Measurements from ENCODE around the gene VRK1.
A peak's percentile ranks its signal among the peaks of the same experiment; 100 is the strongest.

VRK1 gene

GRCh38 chr14:96888593-96888992 is 91.4 kb downstream of the VRK1 start:
- no peak for DNase-seq

- no peak for DNase-seq
These were observed 91.9 kb downstream of the VRK1 start for GRCh38 chr14:96889091-96889490.

DNA sequence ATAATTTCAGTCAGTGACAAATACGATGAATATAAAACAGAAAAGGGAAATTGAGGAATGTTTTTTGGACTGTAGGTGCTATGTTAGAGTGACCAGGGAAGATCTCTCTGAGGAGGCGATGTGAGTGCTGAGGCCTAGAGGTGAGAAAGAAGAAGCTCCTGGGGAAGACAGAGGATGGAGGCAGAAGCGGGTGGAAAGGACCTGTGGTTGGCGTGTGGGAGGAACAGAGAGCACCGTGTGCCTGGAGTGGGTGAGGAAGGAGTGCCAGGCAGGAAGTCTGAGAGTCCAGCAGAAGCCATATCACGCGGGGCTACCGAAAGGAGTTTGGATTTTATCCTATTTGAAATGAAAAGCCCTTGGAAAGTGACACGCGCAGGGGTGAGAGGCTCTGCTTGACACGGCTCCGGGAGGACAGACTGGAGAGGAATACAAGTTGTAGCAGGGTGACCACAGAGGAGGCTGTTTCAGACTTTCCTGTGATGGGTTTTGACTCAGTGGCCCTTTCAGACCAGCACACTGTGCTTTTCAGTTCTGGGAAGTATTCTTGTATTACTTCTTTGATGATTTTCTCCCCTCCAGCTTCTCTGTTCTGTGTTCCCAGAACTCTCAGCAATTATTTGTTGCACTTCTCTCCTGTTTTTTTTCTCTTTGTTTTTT is 96.9 kb downstream of the VRK1 start:
- no peak for DNase-seq

GRCh38 chr14:96894966-96895365 is 97.8 kb downstream of the VRK1 start:
- DNase-seq: no peak

- DNase-seq: no peak
These were observed 98.6 kb downstream of the VRK1 start for GRCh38 chr14:96895658-96896271.

DNA sequence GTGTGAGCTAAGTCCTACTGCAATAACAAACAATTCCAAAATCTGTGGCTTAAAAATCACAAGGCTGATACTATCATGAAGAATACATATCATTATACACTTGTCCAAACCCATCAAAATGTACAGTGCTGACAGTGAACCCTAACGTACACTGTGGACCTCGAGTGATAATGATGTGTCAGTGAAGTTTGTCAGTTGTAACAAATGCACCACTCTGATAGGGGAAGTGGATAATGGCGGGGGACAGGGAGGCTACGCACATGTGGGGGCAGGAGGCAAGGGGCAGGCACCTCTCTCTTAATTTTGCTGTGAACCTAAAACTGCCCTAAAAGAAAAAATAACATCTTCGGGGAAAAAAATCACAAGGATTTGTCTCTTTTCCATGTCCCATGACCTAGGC is 100.0 kb downstream of the VRK1 start:
- DNase-seq: no peak

- no peak for DNase-seq
These were observed 104.0 kb downstream of the VRK1 start for GRCh38 chr14:96901227-96901626.

- DNase-seq: no peak
These were observed 104.8 kb downstream of the VRK1 start for GRCh38 chr14:96902004-96902403.

DNA sequence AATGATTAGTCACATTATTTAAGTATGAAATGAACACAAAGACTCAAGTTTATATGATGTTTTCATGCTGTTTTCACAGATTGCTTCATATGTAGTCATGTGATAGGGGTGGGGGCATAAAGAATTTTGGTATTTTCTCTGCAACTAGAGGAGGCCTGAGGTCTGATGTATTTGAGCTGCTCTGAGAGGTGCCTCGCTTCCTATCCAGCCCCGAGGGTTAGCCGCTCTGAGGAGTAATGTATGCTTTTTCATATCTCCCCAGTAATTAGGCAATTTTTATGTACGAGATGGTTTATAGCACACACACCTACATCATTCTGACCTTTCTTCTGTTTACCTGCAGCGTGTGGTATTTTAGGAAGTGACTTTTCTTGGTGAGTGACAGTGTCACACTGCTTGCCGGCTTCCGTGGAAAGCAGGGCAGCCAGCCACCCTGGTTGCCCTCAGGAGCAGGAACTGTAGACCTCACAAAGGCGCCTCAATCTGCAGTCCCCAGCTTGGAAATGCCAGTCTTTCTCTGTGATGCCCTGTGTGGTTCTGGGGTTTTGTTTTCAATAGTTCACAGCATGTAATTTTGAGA is 106.4 kb downstream of the VRK1 start:
- no peak for DNase-seq

GRCh38 chr14:96904201-96904600 is 107.0 kb downstream of the VRK1 start:
- no peak for DNase-seq

DNA sequence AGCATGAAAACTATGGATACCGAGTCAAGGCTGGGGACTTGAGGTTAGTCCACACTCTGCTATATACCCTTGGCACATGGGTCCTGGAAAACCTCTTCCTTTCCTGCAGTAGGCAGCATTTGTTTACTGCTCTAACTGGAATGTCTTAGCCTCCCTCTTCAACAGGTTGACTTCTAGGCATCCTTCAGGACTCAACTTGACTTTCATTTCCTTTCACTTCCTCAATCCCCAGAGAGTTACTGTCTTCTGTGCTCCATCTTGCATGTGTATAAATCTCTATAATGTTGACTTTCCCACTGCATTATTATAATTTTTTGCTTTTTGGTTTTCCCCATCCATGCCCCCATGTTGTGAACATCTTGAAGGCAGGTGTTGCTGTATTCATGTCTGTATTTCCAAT is 107.9 kb downstream of the VRK1 start:
- DNase-seq: no peak

- no peak for DNase-seq
These were observed 108.6 kb downstream of the VRK1 start for GRCh38 chr14:96905825-96906224.

DNA sequence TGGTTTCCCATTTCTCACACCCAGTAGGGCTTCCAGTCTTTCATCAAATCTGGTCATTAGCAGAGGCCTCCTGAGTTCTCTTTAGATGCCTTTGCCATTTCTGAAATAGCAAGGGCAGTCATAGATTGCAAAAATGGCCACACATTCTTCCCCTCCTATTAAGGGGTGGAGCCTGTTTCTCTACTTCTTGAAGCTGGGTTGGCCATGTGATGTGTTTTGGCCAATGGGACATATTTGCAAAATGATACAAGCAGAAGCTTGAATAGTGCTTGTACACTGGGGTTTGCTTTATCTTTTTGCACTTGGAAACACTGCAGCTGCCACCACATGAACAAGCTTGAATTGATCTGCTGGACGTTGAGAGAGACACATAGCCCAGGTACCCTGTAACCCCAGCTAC is 109.3 kb downstream of the VRK1 start:
- no peak for DNase-seq

- DNase-seq: no peak
These were observed 112.7 kb downstream of the VRK1 start for GRCh38 chr14:96909841-96910364.

DNA sequence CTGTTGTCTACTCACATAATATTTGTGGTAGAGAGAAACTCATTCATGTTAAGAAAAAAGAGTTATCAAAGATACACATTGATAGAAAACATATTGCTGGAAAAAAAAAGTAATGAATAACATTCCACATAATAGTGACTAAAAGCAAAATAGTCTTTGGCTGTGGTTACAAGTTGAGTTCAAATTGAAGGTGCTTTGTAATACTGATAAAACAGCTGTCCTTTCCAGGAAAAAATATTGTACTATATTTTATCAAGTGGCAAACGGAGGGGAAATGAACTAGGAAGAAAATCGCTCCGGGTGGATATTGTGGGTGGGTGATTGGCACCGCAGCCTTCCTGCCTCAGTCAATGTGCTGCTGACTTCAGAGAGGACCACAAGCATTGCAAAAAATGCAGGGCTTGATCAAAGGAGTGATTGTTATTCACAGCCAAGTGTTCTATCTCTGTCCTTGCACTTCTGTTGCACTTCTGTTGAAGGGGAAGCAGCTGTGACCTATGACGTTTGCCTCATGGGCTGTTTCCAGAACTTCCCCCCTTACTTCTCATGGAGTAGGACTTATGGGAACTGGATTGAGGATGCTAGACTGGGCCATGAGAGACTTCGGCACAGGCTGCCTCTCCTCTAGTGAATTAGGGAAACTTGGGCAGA is 114.4 kb downstream of the VRK1 start:
- peak; percentile 6 for DNase-seq

DNA sequence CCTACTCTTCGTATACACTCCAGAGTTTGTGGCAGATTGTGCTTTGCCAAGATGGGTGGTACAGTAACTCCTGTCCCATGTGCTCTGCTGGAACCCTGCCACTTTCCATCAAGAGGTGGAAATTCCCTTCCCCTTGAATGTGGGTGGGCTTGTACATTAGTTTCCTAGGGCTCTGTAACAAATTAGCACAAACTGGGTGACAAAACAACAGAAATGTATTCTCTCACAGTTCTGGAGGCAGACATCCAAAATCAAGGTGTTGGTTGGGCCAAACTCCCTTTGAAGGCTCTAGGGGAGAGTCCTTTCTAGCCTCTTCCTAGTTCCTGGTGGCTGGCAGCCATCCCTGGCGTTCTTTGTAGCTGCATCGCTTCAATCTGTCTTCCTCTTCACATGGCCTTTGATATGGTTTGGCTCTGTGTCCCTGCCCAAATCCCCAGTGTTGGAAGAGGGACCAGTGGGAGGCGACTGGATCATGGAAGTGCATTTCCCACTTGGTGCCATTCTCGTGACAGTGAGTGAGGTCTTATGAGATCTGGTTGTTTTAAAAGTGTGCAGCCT is 117.5 kb downstream of the VRK1 start:
- DNase-seq: no peak

DNA sequence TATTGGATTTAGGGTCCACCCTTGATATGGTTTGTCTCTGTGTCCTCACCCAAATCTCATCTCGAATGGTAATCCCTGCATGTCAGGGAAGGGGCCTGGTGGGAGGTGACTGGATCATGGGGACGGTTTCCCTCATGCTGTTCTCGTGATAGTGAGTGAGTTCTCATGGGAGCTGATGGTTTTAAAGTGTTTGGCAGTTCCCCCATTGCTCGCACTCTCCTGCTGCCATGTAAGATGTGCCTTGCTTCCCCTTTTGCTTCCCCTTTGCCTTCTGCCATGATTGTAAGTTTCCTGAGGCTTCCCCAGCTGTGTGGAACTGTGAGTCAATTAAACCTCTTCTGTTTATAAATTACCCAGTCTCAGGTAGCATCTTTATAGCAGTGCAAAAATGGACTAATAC is 118.3 kb downstream of the VRK1 start:
- DNase-seq: no peak

DNA sequence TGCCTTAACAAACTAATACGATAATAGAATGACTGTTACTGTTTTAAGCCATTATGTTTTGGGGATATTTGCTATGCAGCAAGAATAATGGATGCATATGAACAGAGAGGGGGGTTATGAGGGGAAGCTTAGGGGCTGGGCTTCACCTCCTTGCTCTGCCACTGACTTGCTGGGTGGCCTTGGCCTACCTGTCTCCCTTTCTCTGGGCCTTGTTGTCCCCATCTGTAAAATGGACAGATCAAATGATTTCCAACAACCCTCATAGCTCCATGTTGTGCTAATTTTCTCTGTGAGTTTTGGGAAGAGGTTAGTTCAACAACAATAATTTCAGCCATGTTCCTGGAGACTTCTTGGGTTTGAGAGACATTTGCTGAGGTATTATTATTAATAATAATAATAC is 119.6 kb downstream of the VRK1 start:
- no peak for DNase-seq

- no peak for DNase-seq
These were observed 120.3 kb downstream of the VRK1 start for GRCh38 chr14:96917442-96917963.

- no peak for DNase-seq
These were observed 122.8 kb downstream of the VRK1 start for GRCh38 chr14:96920023-96920422.

DNA sequence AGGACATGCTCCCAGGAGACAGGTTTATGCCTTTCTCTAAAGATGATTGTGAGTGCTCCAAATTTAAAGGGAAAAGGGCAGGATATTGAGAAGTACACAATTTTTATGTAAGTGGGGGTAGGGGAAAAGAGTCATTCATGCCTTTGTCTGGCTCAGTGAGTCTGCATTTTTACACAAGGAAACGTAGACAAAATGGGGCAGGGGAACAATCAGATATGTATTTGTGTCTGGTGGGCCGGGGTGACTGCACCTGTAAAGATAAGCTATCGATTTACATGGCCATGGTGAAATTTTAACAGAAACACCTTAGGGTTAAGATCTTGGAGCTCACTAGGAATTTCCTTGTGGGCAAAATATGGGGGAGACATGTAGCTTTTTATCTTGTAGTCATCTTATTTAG is 123.6 kb downstream of the VRK1 start:
- DNase-seq: no peak

DNA sequence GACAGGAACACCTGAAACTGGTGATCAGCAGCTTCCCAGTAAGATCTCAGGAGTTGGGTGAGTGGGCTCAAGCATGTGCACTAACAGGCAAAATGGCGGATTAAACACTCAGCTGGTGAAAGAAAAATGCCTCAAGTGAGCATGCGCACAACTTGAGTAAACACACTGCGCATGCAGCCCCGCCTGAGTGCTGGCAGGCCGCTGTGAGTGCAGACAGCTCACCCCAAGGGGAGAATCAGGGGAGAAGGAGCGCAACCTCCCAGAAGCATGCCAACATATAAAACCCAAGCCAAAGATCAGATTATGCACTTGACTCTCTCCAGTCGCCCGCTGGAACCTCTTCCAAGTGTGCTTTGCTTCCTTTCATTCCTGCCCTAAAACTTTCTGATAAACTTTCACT is 125.8 kb downstream of the VRK1 start:
- no peak for DNase-seq

- no peak for DNase-seq
These were observed 128.2 kb downstream of the VRK1 start for GRCh38 chr14:96925422-96925821.
